Measurements from ENCODE around the gene TUSC2. TPM values are rescaled to one million over a fixed set of nuclear protein-coding genes. Genes with fewer than 3 reads are reported as not detected.

Gene TUSC2
- total RNA-seq, 1 experiment from 2014 or later: 33.5 TPM

DNA sequence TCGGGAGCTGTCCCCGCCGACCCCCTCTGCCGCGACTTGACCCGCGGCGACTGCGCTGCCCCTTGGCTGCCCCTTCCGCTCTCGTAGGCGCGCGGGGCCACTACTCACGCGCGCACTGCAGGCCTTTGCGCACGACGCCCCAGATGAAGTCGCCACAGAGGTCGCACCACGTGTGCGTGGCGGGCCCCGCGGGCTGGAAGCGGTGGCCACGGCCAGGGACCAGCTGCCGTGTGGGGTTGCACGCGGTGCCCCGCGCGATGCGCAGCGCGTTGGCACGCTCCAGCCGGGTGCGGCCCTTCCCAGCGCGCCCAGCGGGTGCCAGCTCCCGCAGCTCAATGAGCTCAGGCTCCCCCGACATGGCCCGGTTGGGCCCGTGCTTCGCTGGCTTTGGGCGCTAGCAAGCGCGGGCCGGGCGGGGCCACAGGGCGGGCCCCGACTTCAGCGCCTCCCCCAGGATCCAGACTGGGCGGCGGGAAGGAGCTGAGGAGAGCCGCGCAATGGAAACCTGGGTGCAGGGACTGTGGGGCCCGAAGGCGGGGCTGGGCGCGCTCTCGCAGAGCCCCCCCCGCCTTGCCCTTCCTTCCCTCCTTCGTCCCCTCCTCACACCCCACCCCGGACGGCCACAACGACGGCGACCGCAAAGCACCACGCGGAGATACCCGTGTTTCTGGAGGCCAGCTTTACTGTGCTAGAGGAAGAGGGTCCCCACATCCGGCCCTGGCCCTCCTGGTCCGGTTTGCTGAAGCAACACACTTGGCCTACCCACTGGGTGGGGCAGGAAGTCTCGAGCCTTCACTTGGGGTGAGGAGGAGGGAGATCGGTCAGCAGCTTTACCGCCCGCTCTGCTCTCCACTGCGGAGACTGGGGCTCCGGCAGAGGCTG is 12.7 kb upstream of the TUSC2 start, which contains the start of gene RASSF1:
Gene RASSF1, minus strand, starts transcription at position 389 of the 882 bp plus-strand sequence. Its CDS starts 31 bp downstream, at position 358.
- peak within 1 kb of the TSS; percentile 61 for H3K4me2 ChIP-seq (ENCODE audit: insufficient read depth, insufficient read length, low read length)

More for the DNA sequence above, 12.7 kb upstream of the TUSC2 start, which contains the start of gene RASSF1:
- no peak within 1 kb of the TSS for H2AFZ ChIP-seq (ENCODE audit: low read length)
- no peak within 1 kb of the TSS for H3K4ac ChIP-seq (ENCODE audit: low read depth, low read length)
- H3K23ac ChIP-seq (ENCODE audit: insufficient read length, low read depth, low read length): no peak within 1 kb of the TSS
- no peak within 1 kb of the TSS for H2BK120ac ChIP-seq (ENCODE audit: low read depth, low read length, poor library complexity, severe bottlenecking)
- no peak within 1 kb of the TSS for H2AK5ac ChIP-seq (ENCODE audit: insufficient read length, low read length)
- no peak within 1 kb of the TSS for H4K91ac ChIP-seq (ENCODE audit: insufficient read length, low read depth, low read length)
- no CpG with 5 or more reads among the region's 85 CpGs for WGBS (ENCODE audit: extremely low coverage, insufficient read length, low lambda C conversion rate)
- H2BK15ac ChIP-seq (ENCODE audit: low read depth, low read length): no peak within 1 kb of the TSS
- peak; percentile 60 for DNase-seq
- H3K79me2 ChIP-seq (ENCODE audit: insufficient read depth, low read length): peaks cover 5% of the 10 kb centered on the region; the same call in 1 of the 2 replicates
- H2BK5ac ChIP-seq (ENCODE audit: insufficient read length, low read length): no peak within 1 kb of the TSS
- no peak within 1 kb of the TSS for H2BK20ac ChIP-seq (ENCODE audit: low read depth, low read length, poor library complexity, severe bottlenecking)
- no peaks in the 10 kb centered on the region for H4K20me1 ChIP-seq (ENCODE audit: control insufficient read depth, insufficient read depth, insufficient read length)
- no peak within 1 kb of the TSS for H4K5ac ChIP-seq (ENCODE audit: insufficient read length, low read depth, low read length)
- H3K23me2 ChIP-seq (ENCODE audit: insufficient read length, low read depth, low read length, poor library complexity, severe bottlenecking): peaks cover 28% of the 10 kb centered on the region
- H3K18ac ChIP-seq (ENCODE audit: insufficient read length, low read depth, low read length): no peak within 1 kb of the TSS
- TF ChIP-seq, protein P1, sequence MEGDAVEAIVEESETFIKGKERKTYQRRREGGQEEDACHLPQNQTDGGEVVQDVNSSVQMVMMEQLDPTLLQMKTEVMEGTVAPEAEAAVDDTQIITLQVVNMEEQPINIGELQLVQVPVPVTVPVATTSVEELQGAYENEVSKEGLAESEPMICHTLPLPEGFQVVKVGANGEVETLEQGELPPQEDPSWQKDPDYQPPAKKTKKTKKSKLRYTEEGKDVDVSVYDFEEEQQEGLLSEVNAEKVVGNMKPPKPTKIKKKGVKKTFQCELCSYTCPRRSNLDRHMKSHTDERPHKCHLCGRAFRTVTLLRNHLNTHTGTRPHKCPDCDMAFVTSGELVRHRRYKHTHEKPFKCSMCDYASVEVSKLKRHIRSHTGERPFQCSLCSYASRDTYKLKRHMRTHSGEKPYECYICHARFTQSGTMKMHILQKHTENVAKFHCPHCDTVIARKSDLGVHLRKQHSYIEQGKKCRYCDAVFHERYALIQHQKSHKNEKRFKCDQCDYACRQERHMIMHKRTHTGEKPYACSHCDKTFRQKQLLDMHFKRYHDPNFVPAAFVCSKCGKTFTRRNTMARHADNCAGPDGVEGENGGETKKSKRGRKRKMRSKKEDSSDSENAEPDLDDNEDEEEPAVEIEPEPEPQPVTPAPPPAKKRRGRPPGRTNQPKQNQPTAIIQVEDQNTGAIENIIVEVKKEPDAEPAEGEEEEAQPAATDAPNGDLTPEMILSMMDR (conservative IDR thresholded peaks at IDR 0.05): no peak
- H3K27me3 Mint-ChIP-seq (ENCODE audit: low read depth): peaks cover 70% of the 10 kb centered on the region
- no peak within 1 kb of the TSS for H3K9ac ChIP-seq (ENCODE audit: extremely low read depth, insufficient read length, low read length)
- H3K9me3 ChIP-seq (ENCODE audit: control insufficient read depth, low read depth, low read length): no peaks in the 10 kb centered on the region
- no peak within 1 kb of the TSS for H3K56ac ChIP-seq (ENCODE audit: insufficient read length, low read depth, low read length)
- H4K8ac ChIP-seq (replicated peaks; ENCODE audit: insufficient read length, low read depth, low read length): no peak within 1 kb of the TSS
- no peaks in the 10 kb centered on the region; the same call in 1 of the 2 replicates for H3K4me1 ChIP-seq (ENCODE audit: insufficient read depth, low read length)
- no peak within 1 kb of the TSS for H3K27ac ChIP-seq (ENCODE audit: insufficient read length, low read depth, low read length)
- H3K36me3 Mint-ChIP-seq (ENCODE audit: insufficient read depth in 1 of 3, low read depth in 3 of 3): no peaks in the 10 kb centered on the region; a peak in 3 of 7 replicates
- H3K4me1 Mint-ChIP-seq: peaks cover 24 to 34% of the 10 kb centered on the region in 2 experiments
- 0 out of 2 replicates have a peak within 1 kb of the TSS, but pooled peaks have one; percentile 0 for H3K14ac ChIP-seq (ENCODE audit: insufficient read depth, low read length)
- no peaks in the 10 kb centered on the region for H3K79me1 ChIP-seq (ENCODE audit: insufficient read depth, low read depth, low read length, poor library complexity, severe bottlenecking)
- no peak within 1 kb of the TSS for H3K27ac Mint-ChIP-seq
- peak within 1 kb of the TSS; percentile 51 to 72 for H3K4me3 Mint-ChIP-seq
- peaks cover 19% of the 10 kb centered on the region; the same call in 1 of the 2 replicates for H3K27me3 ChIP-seq (ENCODE audit: insufficient read depth, low read length)
- no peak within 1 kb of the TSS for H3T11ph ChIP-seq (ENCODE audit: low read length)
- no peaks in the 10 kb centered on the region; a peak in 1 of 5 replicates for H3K9me3 Mint-ChIP-seq
- no peak within 1 kb of the TSS for H2BK12ac ChIP-seq (ENCODE audit: insufficient read length, low read depth, low read length)

Measured in H9 (cell line).